PC-9 (cell line): ENCODE measurements around the gene S100A6. TPM values are rescaled to one million over a fixed set of nuclear protein-coding genes. Genes with fewer than 3 reads are reported as not detected.
"Not testable (repeated sequence)": the region's sequence is repeated elsewhere in the genome, so short reads cannot be mapped to it uniquely, and the experiment has no call there.

Source experiments
- BruUV-seq: library from RNA; stranded (reverse); fragments of 400-500 nt; replicated peaks from 2 replicates; lab custom pipeline; 2021; lab: Mats Ljungman, UMichigan
- CTCF ChIA-PET: fragments of 300-600 bp; sonication (Branson Sonifier 250); formaldehyde crosslinking; loops from one replicate; lab custom pipeline; 2022; ENCODE audit warnings: antibody characterized with exemption; lab: Charles Lee
- POLR2A ChIA-PET: fragments of 300-600 bp; sonication (Branson Sonifier 250); formaldehyde crosslinking; loops from one replicate; lab custom pipeline; 2022; ENCODE audit warnings: antibody characterized with exemption; ENCODE audit not compliant: unreplicated experiment; lab: Charles Lee
- DNase-seq, 2 experiments: peaks; one replicate each; pipeline versions ENCODE4 v3.0.0 to v3.0.0-alpha.2; 2015 to 2022; ENCODE audit warnings: mixed read lengths in 1 of 2
- H2AFZ ChIP-seq: fragments of 200-600 bp; sonication (generic); 2 replicates; pipeline ENCODE4 v1.8.1; 2017; ENCODE audit warnings: antibody characterized with exemption
- H3F3A ChIP-seq: fragments of 200-600 bp; sonication (generic); 2 replicates; pipeline ENCODE4 v1.8.1; 2017; ENCODE audit warnings: antibody characterized with exemption, mild to moderate bottlenecking, low read depth; ENCODE audit not compliant: insufficient read depth
- H3K27ac ChIP-seq: fragments of 200-600 bp; sonication (generic); 2 replicates; pipeline ENCODE4 v1.6.1; 2016; ENCODE audit warnings: mixed run types
- H3K27me3 ChIP-seq: fragments of 200-600 bp; sonication (generic); 2 replicates; pipeline ENCODE4 v1.6.1; 2016; ENCODE audit warnings: low read depth, mixed run types; ENCODE audit not compliant: insufficient read depth
- H3K36me3 ChIP-seq: fragments of 200-600 bp; sonication (generic); 2 replicates; pipeline ENCODE4 v1.6.1; 2016; ENCODE audit warnings: low read depth, mixed run types
- H3K4me1 ChIP-seq: fragments of 200-600 bp; sonication (generic); replicated peaks from 2 replicates; pipeline ENCODE4 v1.6.1; 2016; ENCODE audit warnings: mixed run types; ENCODE audit not compliant: insufficient read depth
- H3K4me2 ChIP-seq: fragments of 200-600 bp; sonication (generic); 2 replicates; pipeline ENCODE4 v1.6.1; 2017; ENCODE audit warnings: mixed run types
- H3K4me3 ChIP-seq: fragments of 200-600 bp; sonication (generic); 2 replicates; pipeline ENCODE4 v1.6.1; 2016; ENCODE audit warnings: mixed run types
- H3K79me2 ChIP-seq: fragments of 200-600 bp; sonication (generic); 2 replicates; pipeline ENCODE4 v1.6.1; 2017; ENCODE audit warnings: low read depth, mixed run types
- H3K9me2 ChIP-seq: fragments of 200-600 bp; sonication (generic); 2 replicates; pipeline ENCODE4 v1.8.1; 2017; ENCODE audit warnings: mild to moderate bottlenecking; ENCODE audit not compliant: insufficient read depth
- H3K9me3 ChIP-seq: fragments of 200-600 bp; sonication (generic); 2 replicates; pipeline ENCODE4 v1.8.1; 2016; ENCODE audit warnings: low read depth; ENCODE audit not compliant: insufficient read depth
- H4K20me1 ChIP-seq: fragments of 200-600 bp; sonication (generic); 2 replicates; pipeline ENCODE4 v1.8.1; 2017; ENCODE audit not compliant: insufficient read depth
- CTCF ChIP-seq: fragments of 200-600 bp; sonication (generic); conservative IDR thresholded peaks from 2 replicates; pipeline ENCODE4 v1.6.1; 2017; ENCODE audit warnings: mixed run types, antibody characterized with exemption, mild to moderate bottlenecking, moderate library complexity
- EZH2 ChIP-seq: fragments of 200-600 bp; sonication (generic); IDR thresholded peaks from 2 replicates; pipeline ENCODE4 v1.8.0; 2017; ENCODE audit warnings: antibody characterized with exemption, low read depth
- intact Hi-C: fragments of 100-400 bp; cut with micrococcal nuclease; formaldehyde crosslinking; loops from one replicate; pipeline ENCODE4 v1.10.0; 2022; ENCODE audit not compliant: unreplicated experiment
- total RNA-seq: library from RNA; stranded (reverse); gene quantifications from 2 replicates; pipeline ENCODE4 v1.2.3, GENCODE V29; 2021

The S100A6 gene
- total RNA-seq, 1 experiment from 2014 or later, result 994 TPM

DNA sequence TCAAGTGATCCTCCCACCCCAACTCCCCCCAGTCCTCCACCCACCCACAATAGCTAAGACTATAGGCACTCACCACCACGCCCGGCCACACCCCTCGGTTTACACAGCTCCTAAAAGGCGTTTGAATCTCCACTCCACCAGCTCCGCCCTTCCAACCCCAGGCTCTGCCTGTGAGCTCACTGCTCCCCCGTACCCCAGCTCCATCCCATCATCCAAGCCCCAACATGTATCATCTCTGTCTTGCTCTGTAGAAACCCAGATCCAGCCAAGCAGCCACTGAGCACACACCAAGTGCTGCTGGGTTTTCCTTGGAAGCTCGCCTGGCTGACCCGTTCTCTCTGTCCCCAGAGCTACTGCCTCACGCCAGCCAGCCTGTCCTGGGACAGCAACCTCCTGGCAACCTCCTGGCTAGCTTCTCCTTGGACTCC lies 41.8 kb upstream of the S100A6 start:
- Histone ChIP-seq H3K79me2 (no peaks in the 10 kb centered on the region), H3K4me1 (peaks cover 14% of the 10 kb centered on the region), H3K27ac (no peak overlapping the region), H3K9me2 (no peaks in the 10 kb centered on the region), H3K4me3 (no peak overlapping the region), H3F3A (peaks cover 18% of the 10 kb centered on the region; the same call in 1 of the 2 replicates), H3K4me2 (no peak overlapping the region), H3K36me3 (no peaks in the 10 kb centered on the region), H3K9me3 (no peaks in the 10 kb centered on the region), H4K20me1 (no peaks in the 10 kb centered on the region), H3K27me3 (no peaks in the 10 kb centered on the region), H2AFZ (no peak overlapping the region)
- CTCF ChIA-PET, result interaction anchor here (1.2 kb wide), 1 partner anchor 50 kb away, joined by 11 read pairs; the partner anchor contains the start of gene S100A13
- no peak for DNase-seq
- POLR2A ChIA-PET, result interaction anchor here (0.6 to 1.1 kb wide), 4 partner anchors 11 to 1279 kb away, joined by 3 to 15 read pairs (median 6); partner anchors contain the start of gene S100A13
- intact Hi-C loops, result no loop called here
- TF ChIP-seq CTCF (no peak), EZH2 (no peak)
- BruUV-seq, result no TSS peak

GRCh38 chr1:153577138-153577537 lies 41.3 kb upstream of the S100A6 start:
- ChIA-PET CTCF (interaction anchor here (1.2 kb wide), 1 partner anchor 50 kb away, joined by 11 read pairs; the partner anchor contains the start of gene S100A13), POLR2A (interaction anchor here (0.6 to 0.8 kb wide), 2 partner anchors 10 to 346 kb away, joined by 4 to 12 read pairs; partner anchors contain the start of gene GATAD2B)
- Histone ChIP-seq H4K20me1 (no peaks in the 10 kb centered on the region), H3K27me3 (no peaks in the 10 kb centered on the region), H3K27ac (no peak overlapping the region), H3K9me2 (no peaks in the 10 kb centered on the region), H3K79me2 (no peaks in the 10 kb centered on the region), H3K4me3 (no peak overlapping the region), H3K4me2 (no peak overlapping the region), H3K4me1 (peaks cover 16% of the 10 kb centered on the region), H2AFZ (no peak overlapping the region), H3F3A (peaks cover 18% of the 10 kb centered on the region; the same call in 1 of the 2 replicates), H3K36me3 (no peaks in the 10 kb centered on the region), H3K9me3 (no peaks in the 10 kb centered on the region)
- no peak for DNase-seq
- intact Hi-C loops, result no loop called here
- TF ChIP-seq EZH2 (no peak), CTCF (no peak)
- no TSS peak for BruUV-seq

DNA sequence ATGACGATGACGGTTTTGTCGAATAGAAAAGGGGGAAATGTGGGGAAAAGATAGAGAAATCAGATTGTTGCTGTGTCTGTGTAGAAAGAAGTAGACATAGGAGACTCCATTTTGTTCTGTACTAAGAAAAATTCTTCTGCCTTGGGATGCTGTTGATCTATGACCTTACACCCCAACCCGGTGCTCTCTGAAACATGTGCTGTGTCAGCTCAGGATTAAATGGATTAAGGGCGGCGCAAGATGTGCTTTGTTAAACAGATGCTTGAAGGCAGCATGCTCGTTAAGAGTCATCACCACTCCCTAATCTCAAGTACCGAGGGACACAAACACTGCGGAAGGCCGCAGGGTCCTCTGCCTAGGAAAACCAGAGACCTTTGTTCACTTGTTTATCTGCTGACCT lies 39.7 kb upstream of the S100A6 start:
- intact Hi-C loops, BruUV-seq: not testable (repeated sequence)

GRCh38 chr1:153575081-153575491 lies 39.3 kb upstream of the S100A6 start:
- intact Hi-C loops, H3K27me3 ChIP-seq, H4K20me1 ChIP-seq, POLR2A ChIA-PET, CTCF ChIA-PET, H3K9me3 ChIP-seq, H3K4me3 ChIP-seq, H3K36me3 ChIP-seq, H3K79me2 ChIP-seq, DNase-seq, H3K9me2 ChIP-seq, BruUV-seq, H2AFZ ChIP-seq, H3K4me2 ChIP-seq, H3K27ac ChIP-seq: not testable (repeated sequence)
- Histone ChIP-seq H3F3A (peaks cover 18% of the 10 kb centered on the region; the same call in 1 of the 2 replicates), H3K4me1 (peaks cover 16% of the 10 kb centered on the region)

More for the DNA sequence above, 39.7 kb upstream of the S100A6 start:
- H2AFZ ChIP-seq, H4K20me1 ChIP-seq, H3K4me3 ChIP-seq, POLR2A ChIA-PET, DNase-seq, H3K27me3 ChIP-seq, CTCF ChIA-PET, H3K9me3 ChIP-seq, H3K9me2 ChIP-seq, H3K36me3 ChIP-seq, H3K79me2 ChIP-seq, H3K4me2 ChIP-seq, H3K27ac ChIP-seq: not testable (repeated sequence)
- Histone ChIP-seq H3F3A (peaks cover 18% of the 10 kb centered on the region; the same call in 1 of the 2 replicates), H3K4me1 (peaks cover 16% of the 10 kb centered on the region)
